HG03571 (cell line): ENCODE data around the gene PATL1.
A peak's percentile ranks its signal among the peaks of the same experiment; 100 is the strongest.
"Not testable (repeated sequence)": the region's sequence is repeated elsewhere in the genome, so short reads cannot be mapped to it uniquely, and the experiment has no call there.

Experiments used
- ATAC-seq: cut with Tn5 transposase; IDR thresholded peaks from one replicate; pipeline ENCODE4 v1.9.1; 2021; ENCODE audit not compliant: unreplicated experiment

The PATL1 gene

GRCh38 chr11:59676205-59676604 lies 7.4 kb upstream of the PATL1 start:
- ATAC-seq: no peak

GRCh38 chr11:59674291-59674690 lies 5.5 kb upstream of the PATL1 start:
- ATAC-seq: no peak

- ATAC-seq: no peak
Measured at GRCh38 chr11:59673291-59673690, 4.5 kb upstream of the PATL1 start.

DNA sequence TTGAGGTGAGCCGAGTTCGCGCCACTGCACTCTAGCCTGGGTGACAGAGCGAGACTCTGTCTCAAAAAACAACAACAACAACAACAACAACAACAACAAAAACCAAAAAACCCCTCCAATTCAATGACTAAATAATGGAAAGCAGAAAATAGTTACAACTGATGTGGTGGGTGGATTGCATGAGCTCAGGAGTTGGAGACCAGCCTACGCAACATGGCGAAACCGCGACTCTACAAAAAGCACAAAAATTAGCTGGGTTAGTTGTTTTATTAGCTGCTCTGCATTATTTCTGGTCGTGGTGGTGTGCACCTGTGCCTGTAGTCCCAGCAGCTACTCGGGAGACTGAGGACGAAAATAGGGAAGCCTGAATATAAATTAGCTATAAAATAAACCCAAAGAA lies 2.6 kb upstream of the PATL1 start:
- ATAC-seq: no peak

GRCh38 chr11:59669611-59670009 lies 773 bp upstream of the PATL1 start:
- peak; percentile 7 for ATAC-seq

DNA sequence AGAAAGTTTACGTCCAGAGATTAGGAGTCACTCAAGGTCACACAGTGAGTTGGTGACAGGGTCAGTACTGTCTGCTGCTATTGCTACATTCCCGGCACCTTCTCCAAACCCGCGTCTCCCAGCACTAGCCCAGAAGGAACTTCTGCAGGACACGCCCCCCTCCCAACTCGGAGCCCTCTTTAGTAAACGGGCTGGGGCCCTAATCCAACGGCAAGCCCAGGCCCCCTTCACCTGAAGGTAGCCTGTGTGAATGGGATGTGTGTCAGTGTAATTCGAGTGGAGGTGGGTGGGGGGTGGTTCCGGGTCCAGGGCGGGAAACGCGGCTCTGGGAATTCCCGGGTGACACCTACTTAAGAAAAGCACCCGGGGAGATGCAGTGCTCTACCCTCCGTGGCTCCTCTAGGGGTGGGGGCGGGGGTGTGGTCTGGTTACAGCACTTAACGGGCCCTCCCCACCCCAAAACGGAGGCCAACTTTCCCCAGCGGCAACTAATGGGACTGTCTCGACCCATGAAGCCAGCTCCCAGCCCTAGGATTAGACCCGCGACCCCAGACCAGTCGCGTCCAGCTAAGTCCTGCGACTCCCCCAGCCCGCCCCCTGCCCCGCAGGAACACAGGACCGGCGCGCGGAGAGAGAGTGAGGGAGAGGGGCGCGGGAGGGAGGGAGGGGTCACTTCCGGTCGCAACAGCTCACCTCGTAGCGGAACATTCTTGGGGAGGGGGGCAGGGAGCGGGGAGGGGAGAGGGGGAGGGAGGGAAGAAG lies 468 bp downstream of the PATL1 start:
- peak; percentile 21 for ATAC-seq

GRCh38 chr11:59667812-59668187 lies 1.0 kb downstream of the PATL1 start:
- no peak for ATAC-seq

DNA sequence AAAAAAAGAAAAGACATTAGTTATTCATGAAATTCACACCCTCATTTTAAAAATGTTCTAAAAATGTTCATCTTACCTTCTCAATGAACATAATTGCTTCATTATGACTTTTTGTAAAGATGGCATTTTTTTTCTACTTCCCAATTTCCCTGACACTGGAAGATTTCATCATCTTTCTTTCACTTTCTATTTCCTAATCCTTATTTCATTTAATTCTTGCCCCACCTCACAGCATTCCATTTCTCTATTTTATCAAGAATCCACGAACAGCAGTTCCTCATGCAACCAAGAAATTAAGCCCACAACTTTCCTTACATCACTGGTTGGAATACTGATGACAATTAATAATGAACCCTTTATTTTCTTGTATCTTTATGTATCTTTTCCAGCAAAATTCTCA lies 1.9 kb downstream of the PATL1 start:
- ATAC-seq: no peak

DNA sequence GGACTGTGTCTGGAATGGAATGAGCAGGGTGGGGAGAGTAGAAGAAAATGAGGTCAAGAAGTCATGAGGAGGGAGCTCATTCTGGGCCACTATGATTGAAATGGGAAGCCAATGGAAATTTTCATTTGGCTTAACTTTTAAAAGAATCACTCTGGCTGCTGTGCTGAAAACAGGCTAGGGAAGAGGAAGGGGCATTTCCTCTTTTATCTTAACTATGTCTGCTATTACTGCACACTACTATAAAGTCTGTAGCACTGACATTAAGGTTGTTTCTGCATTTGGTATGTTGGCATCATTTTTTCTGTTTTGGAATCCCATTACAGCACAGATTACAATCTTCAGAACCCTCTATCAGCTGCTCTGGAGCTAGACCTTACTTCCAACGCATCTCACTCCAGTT lies 8.2 kb downstream of the PATL1 start:
- ATAC-seq: no peak

GRCh38 chr11:59659981-59660380 lies 8.9 kb downstream of the PATL1 start:
- ATAC-seq: no peak

DNA sequence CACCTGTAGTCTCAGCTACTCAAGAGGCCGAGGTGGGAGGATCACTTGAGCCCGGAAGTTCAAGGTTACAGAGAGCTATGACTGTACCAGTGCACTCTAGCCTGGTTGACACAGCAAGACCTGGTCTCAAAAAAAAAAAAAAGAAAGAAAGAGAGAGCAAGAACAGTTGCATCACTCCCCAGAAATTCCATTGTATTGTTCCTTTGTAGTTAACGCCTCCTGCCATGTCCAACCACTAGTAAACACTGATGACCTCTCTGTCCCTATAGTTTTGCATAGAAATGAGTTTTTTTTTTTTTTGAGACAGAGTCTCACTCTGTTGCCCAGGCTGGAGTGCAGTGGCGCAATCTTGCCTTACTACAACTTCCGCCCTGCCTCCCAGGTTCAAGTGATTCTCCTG lies 10.8 kb downstream of the PATL1 start:
- ATAC-seq: no peak

DNA sequence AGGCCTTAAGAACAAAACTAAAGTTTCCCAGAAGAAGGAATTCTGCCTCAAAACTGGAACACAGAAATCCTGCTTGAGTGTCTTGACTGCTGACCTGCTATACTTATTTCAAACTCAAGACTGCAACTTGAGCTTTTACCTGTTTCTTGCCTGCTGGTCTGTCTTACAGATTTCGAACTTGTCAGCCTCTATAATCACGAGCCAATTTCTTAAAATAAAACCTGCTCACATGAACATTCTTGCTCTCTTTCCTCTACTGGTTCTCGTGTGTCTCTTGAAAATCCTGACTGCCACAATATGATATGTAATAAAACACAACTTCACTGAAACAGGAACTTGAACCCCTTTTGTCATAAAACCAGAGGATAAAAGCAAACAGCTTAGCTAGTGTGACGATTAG lies 13.9 kb downstream of the PATL1 start:
- no peak for ATAC-seq

GRCh38 chr11:59647245-59647980 lies 21.4 kb downstream of the PATL1 start:
- ATAC-seq: no peak

DNA sequence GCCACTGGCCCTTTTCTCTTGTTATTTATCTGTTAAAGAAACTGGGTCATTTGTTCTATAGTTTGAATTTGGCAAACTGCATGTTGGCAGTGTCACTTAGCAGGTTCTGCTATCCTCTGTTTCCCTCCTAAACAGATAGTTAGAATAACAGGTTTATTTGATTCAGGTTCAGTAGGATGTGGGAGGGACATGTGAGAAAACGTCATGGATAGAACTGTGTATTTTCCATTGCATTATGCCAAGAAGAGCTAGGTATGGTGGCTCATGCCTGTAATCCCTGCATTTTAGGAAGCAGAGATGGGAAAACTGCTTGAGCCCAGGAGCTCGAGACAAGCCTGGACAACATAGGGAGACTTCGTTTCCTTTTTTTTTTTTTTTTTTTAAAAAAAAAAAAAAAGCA lies 24.3 kb downstream of the PATL1 start:
- ATAC-seq: no peak

GRCh38 chr11:59643390-59643789 lies 25.4 kb downstream of the PATL1 start:
- no peak for ATAC-seq

GRCh38 chr11:59641156-59641555 lies 27.7 kb downstream of the PATL1 start:
- ATAC-seq: no peak

DNA sequence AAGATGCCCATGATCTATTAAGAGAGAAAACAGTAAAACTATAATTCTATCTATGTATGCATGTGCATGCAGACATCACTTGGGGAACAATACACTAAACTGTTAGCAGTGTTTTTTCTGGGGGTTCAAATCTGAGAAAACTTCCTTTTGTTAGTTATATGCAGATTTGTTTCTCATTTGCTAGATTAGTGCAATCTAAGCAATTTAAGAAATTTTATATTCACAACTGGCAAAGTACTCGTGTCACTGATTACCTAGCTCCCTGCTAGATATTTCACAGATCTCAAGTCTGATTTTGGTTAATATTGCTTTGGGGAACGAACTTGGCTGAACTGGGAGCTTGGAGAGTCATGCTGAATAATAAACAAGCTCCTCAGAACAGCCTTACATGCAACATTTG lies 38.3 kb downstream of the PATL1 start:
- no peak for ATAC-seq

- no peak for ATAC-seq
Measured at GRCh38 chr11:59629996-59630395, 38.8 kb downstream of the PATL1 start.

GRCh38 chr11:59626969-59627368 lies 41.9 kb downstream of the PATL1 start:
- not testable (repeated sequence) for ATAC-seq

DNA sequence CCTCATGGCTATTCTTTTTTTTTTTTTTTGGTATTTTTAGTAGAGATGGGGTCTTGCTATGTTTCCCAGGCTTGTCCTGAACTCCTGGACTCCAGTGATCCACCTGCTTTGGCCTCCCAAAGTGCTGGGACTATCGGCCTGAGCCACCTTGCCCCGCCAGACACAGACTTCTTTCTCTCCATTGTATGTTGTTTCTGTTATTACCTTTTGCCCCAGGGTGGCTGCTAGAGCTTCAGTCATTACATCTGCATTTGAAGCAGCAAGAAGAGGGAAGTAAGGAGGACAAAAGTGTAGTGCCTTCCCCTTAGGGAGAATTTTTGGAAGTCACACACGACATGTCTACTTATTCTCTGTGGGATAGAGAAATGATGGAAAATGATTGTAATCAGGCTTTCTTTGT lies 43.1 kb downstream of the PATL1 start:
- no peak for ATAC-seq

- ATAC-seq: no peak
Measured at GRCh38 chr11:59617876-59618275, 51.0 kb downstream of the PATL1 start.

- no peak for ATAC-seq
Measured at GRCh38 chr11:59616396-59616982, 52.3 kb downstream of the PATL1 start.
